SK-N-SH (cell line): ENCODE results near the gene EEFSEC.

Experiments used
- CHD2 ChIP-seq: fragments of 150-350 bp; IDR thresholded peaks from 2 replicates; pipeline ENCODE4 v1.6.1; 2018; ENCODE audit warnings: low read length; ENCODE audit not compliant: partially characterized antibody
- CTCF ChIP-seq: fragments of 200-600 bp; sonication (generic); IDR thresholded peaks from 2 replicates; pipeline ENCODE4 v1.6.1; 2017; ENCODE audit warnings: antibody characterized with exemption, mild to moderate bottlenecking, moderate library complexity
- EP300 ChIP-seq, 2 experiments: IDR thresholded peaks; 2 replicates each; pipeline versions ENCODE4 v1.4.0 to v1.6.1; 2012; ENCODE audit warnings: borderline replicate concordance in 1 of 2, low read depth in 1 of 2, low read length in 1 of 2
- EZH2phosphoT487 ChIP-seq: fragments of 200-600 bp; sonication (generic); IDR thresholded peaks from 2 replicates; pipeline ENCODE4 v1.6.1; 2017; ENCODE audit warnings: low read depth, mixed run types, mild to moderate bottlenecking, antibody characterized with exemption, moderate library complexity, borderline replicate concordance
- POLR2AphosphoS5 ChIP-seq: IDR thresholded peaks from 2 replicates; pipeline ENCODE4 v1.6.1; 2012; ENCODE audit warnings: low read depth, low read length
- SMC3 ChIP-seq: IDR thresholded peaks from 2 replicates; pipeline ENCODE4 v1.6.1; 2012; ENCODE audit warnings: low read depth, low read length, improper control_type of control experiment
- USF2 ChIP-seq: fragments of 150-350 bp; IDR thresholded peaks from 2 replicates; pipeline ENCODE4 v1.6.1; 2017; ENCODE audit warnings: antibody characterized with exemption, low read length, low read depth, borderline replicate concordance

DNA sequence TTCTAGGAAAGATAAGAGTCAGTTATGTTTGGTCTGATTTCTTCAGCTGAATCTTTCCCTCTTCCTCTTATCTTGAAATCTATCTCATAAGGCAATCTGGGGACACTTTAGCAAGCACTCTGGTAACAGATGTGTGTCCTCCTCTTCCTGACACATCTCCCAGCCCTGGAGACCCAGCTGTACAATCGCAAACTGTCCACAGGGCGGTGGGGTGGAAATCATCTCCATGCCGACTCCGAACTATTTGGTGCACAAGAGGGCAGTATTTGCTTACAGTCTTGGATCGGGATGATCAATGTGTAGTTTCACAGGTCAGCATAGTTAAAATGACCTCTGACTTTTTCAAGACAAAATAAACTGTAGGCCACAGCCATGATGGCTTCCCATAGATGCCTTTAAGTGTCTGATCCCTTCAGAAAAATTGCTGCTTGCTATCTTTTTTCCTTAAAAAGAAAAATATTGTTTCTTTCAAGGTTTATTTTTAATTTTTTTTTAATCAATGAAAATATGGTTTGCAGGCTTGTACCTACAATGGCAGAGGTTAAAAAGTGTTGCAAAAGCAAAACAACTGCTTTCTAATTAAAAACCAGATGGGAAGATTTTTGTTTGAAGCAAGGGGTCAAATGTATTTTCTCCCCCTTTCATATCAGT, 17.7 kb downstream of the EEFSEC start:
- TF ChIP-seq POLR2AphosphoS5, result no peak
- no peak for TF ChIP-seq EZH2phosphoT487
- TF ChIP-seq CHD2, result peak; percentile 45
- peak; percentile 92 for TF ChIP-seq SMC3
- TF ChIP-seq EP300 (IDR thresholded peaks at IDR 0.05; ENCODE audit: borderline replicate concordance in 1 of 2, low read depth in 1 of 2, low read length in 1 of 2), result peak in 1 of 2 experiments; percentile 40; a peak in 1 of 4 replicates
- peak; percentile 92 for TF ChIP-seq CTCF
- TF ChIP-seq USF2, result no peak
